K562 (cell line): ENCODE data around the gene PPDPF. TPM values are rescaled to one million over a fixed set of nuclear protein-coding genes. Genes with fewer than 3 reads are reported as not detected.

Experiments used
- BCOR ChIP-seq: fragments of 450-650 bp; IDR thresholded peaks from 2 replicates; pipeline ENCODE4 v1.6.1; 2016
- CC2D1A ChIP-seq: fragments of 450-650 bp; IDR thresholded peaks from 2 replicates; pipeline ENCODE4 v1.6.1; 2017; ENCODE audit warnings: mild to moderate bottlenecking
- FOXK1 ChIP-seq: sonication (generic); formaldehyde crosslinking; IDR thresholded peaks from 2 replicates; pipeline ENCODE4 v1.8.0; 2022; ENCODE audit warnings: missing genetic modification reagents, mild to moderate bottlenecking, borderline replicate concordance
- GTF2A2 ChIP-seq: IDR thresholded peaks from 2 replicates; pipeline ENCODE4 v1.6.1; 2016; ENCODE audit warnings: mild to moderate bottlenecking, missing genetic modification characterization, missing compliant biosample characterization
- GTF2E2 ChIP-seq: fragments of 200-800 bp; sonication (Bioruptor generic); IDR thresholded peaks from 2 replicates; pipeline ENCODE4 v1.6.1; 2016; ENCODE audit warnings: missing genetic modification characterization, missing compliant biosample characterization
- ILF3 ChIP-seq: fragments of 450-650 bp; IDR thresholded peaks from 2 replicates; pipeline ENCODE4 v1.6.1; 2018; ENCODE audit warnings: antibody characterized with exemption, mild to moderate bottlenecking, moderate library complexity, borderline replicate concordance
- L3MBTL2 ChIP-seq: fragments of 450-650 bp; IDR thresholded peaks from 2 replicates; pipeline ENCODE4 v1.6.1; 2016; ENCODE audit warnings: mild to moderate bottlenecking, moderate library complexity
- MCM5 ChIP-seq: fragments of 450-650 bp; IDR thresholded peaks from 2 replicates; pipeline ENCODE4 v1.6.1; 2016; ENCODE audit warnings: low read depth
- MTA2 ChIP-seq: fragments of 450-650 bp; IDR thresholded peaks from 2 replicates; pipeline ENCODE4 v1.6.1; 2016; ENCODE audit warnings: low read depth
- NFYB ChIP-seq: IDR thresholded peaks from 2 replicates; pipeline ENCODE4 v1.6.1; 2011; ENCODE audit warnings: mild to moderate bottlenecking, moderate library complexity; ENCODE audit not compliant: insufficient read length; ENCODE audit errors: extremely low read depth
- NRF1 ChIP-seq, 2 experiments: fragments of 450-650 bp; IDR thresholded peaks in 1 of 2; conservative IDR thresholded peaks in 1 of 2; 2 replicates each; pipeline ENCODE4 v1.6.1; 2014; ENCODE audit warnings: mild to moderate bottlenecking in 2 of 2
- PCBP2 ChIP-seq: fragments of 200-400 bp; formaldehyde crosslinking; IDR thresholded peaks from 2 replicates; pipeline ENCODE4 v1.6.1; 2018; ENCODE audit warnings: low read length, low read depth, mild to moderate bottlenecking, moderate library complexity; ENCODE audit not compliant: poor library complexity, severe bottlenecking
- PHB ChIP-seq: fragments of 250-450 bp; sonication (Bioruptor Pico); IDR thresholded peaks from 2 replicates; pipeline ENCODE4 v1.5.0; 2021
- RBFOX2 ChIP-seq: fragments of 200-400 bp; formaldehyde crosslinking; IDR thresholded peaks from 2 replicates; pipeline ENCODE4 v1.6.1; 2017; ENCODE audit warnings: low read depth, mild to moderate bottlenecking, low read length, moderate library complexity
- RBM25 ChIP-seq: fragments of 200-400 bp; formaldehyde crosslinking; IDR thresholded peaks from 2 replicates; pipeline ENCODE4 v1.6.1; 2018; ENCODE audit warnings: low read length, low read depth, moderate library complexity; ENCODE audit not compliant: severe bottlenecking
- RFX5 ChIP-seq: IDR thresholded peaks from 2 replicates; pipeline ENCODE4 v1.6.1; 2011; ENCODE audit warnings: low read depth, mild to moderate bottlenecking, improper control_type of control experiment, low read length
- ZNF23 ChIP-seq: fragments of 250-450 bp; sonication (Bioruptor Pico); IDR thresholded peaks from 2 replicates; pipeline ENCODE4 v1.4.0; 2020; ENCODE audit warnings: mild to moderate bottlenecking
- ZNF696 ChIP-seq: fragments of 250-450 bp; sonication (Bioruptor Pico); conservative IDR thresholded peaks from 2 replicates; pipeline ENCODE4 v1.4.0; 2020; ENCODE audit warnings: mild to moderate bottlenecking, moderate library complexity
- ZZZ3 ChIP-seq: fragments of 450-650 bp; IDR thresholded peaks from 2 replicates; pipeline ENCODE4 v1.6.1; 2016; ENCODE audit warnings: antibody characterized with exemption, mild to moderate bottlenecking, moderate library complexity
- polyA plus RNA-seq, 8 experiments: library from polyadenylated mRNA; depleted of rRNA in 4 of 8; stranded (reverse) in 5 of 8; unstranded in 3 of 8; fragments of >200 nt; fragmentation: Nextera tagmentation in 2 of 8; fragmentation: Illumina TruSeq in 1 of 8; extraction: Ambion mirVana in 2 of 8; extraction: Trizol in 1 of 8; gene quantifications; 2 replicates each; pipeline versions ENCODE4 v1.2.1 to v1.2.3, GENCODE V29; 2011 to 2014; ENCODE audit warnings: inconsistent platforms in 1 of 8, missing spikeins in 1 of 8
- total RNA-seq, 7 experiments: library from RNA; depleted of rRNA in 6 of 7; stranded (reverse); fragments of >200 nt in 6 of 7; fragmentation: Illumina TruSeq in 2 of 7; extraction: Trizol in 2 of 7; gene quantifications; 2 replicates each; pipeline versions ENCODE4 v1.2.1 to v1.2.3, GENCODE V29; 2011 to 2021; ENCODE audit warnings: low replicate concordance in 1 of 7
- TF ChIP-seq, protein P1 (sequence below): fragments of 200-800 bp; sonication (Bioruptor generic); IDR thresholded peaks from 2 replicates; pipeline ENCODE4 v1.6.1; 2017; ENCODE audit warnings: missing genetic modification characterization, missing compliant biosample characterization
- TF ChIP-seq, protein P2 (sequence below), 3 experiments: fragments of 200-800 bp in 1 of 3; fragments of 250-450 bp in 1 of 3; fragments of 450-650 bp in 1 of 3; sonication (Bioruptor Pico) in 1 of 3; sonication (Bioruptor generic) in 1 of 3; formaldehyde crosslinking in 1 of 3; IDR thresholded peaks; 2 replicates each; pipeline versions ENCODE4 v1.6.1 to v1.8.0; 2016 to 2022; ENCODE audit warnings: mild to moderate bottlenecking in 2 of 3, missing genetic modification characterization in 2 of 3, missing compliant biosample characterization in 1 of 3, moderate library complexity in 1 of 3
- TF ChIP-seq, protein P3 (sequence below): fragments of 250-450 bp; sonication (Bioruptor Pico); IDR thresholded peaks from 2 replicates; pipeline ENCODE4 v1.8.0; 2021; ENCODE audit warnings: mild to moderate bottlenecking, moderate library complexity
- TF ChIP-seq, protein P4 (sequence below), 2 experiments: fragments of 450-650 bp; IDR thresholded peaks; 2 replicates each; pipeline ENCODE4 v1.6.1; 2016

PPDPF gene
- total and polyA plus RNA-seq, 9 of the 15 experiments (the other 6 are each of a cell fraction or from before 2014, with no cell fraction given) = 0.77 to 233 (median 10.5) TPM

DNA sequence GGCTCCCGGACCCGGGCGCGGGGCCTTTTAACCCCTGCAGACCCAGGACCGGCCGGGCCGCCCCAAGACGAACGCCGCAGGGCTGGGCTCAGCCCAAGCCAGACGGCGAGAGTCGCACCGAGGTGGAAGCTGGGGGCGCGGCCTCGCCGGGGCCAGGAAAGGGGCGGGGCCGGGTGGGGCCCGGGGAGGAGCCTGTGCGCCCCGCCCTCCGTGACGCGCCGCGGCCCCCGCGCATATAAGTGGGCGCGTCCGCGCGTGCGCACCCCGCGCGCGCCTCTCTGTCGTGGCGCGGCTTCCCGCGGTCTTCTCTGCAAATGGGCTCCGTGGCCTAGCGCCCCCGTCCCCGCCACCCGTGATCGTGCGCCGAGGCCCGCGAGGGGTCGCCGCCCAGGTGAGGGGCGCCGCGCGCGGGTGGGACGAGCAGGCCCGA is at the start of gene PPDPF (continued):
- TF ChIP-seq, protein P1, sequence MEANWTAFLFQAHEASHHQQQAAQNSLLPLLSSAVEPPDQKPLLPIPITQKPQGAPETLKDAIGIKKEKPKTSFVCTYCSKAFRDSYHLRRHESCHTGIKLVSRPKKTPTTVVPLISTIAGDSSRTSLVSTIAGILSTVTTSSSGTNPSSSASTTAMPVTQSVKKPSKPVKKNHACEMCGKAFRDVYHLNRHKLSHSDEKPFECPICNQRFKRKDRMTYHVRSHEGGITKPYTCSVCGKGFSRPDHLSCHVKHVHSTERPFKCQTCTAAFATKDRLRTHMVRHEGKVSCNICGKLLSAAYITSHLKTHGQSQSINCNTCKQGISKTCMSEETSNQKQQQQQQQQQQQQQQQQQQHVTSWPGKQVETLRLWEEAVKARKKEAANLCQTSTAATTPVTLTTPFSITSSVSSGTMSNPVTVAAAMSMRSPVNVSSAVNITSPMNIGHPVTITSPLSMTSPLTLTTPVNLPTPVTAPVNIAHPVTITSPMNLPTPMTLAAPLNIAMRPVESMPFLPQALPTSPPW (CRISPR knock-in tag) = peak; percentile 76
- no peak for TF ChIP-seq BCOR
- peak; percentile 86; the same call in 1 of the 2 replicates for TF ChIP-seq GTF2E2
- TF ChIP-seq, protein P2, sequence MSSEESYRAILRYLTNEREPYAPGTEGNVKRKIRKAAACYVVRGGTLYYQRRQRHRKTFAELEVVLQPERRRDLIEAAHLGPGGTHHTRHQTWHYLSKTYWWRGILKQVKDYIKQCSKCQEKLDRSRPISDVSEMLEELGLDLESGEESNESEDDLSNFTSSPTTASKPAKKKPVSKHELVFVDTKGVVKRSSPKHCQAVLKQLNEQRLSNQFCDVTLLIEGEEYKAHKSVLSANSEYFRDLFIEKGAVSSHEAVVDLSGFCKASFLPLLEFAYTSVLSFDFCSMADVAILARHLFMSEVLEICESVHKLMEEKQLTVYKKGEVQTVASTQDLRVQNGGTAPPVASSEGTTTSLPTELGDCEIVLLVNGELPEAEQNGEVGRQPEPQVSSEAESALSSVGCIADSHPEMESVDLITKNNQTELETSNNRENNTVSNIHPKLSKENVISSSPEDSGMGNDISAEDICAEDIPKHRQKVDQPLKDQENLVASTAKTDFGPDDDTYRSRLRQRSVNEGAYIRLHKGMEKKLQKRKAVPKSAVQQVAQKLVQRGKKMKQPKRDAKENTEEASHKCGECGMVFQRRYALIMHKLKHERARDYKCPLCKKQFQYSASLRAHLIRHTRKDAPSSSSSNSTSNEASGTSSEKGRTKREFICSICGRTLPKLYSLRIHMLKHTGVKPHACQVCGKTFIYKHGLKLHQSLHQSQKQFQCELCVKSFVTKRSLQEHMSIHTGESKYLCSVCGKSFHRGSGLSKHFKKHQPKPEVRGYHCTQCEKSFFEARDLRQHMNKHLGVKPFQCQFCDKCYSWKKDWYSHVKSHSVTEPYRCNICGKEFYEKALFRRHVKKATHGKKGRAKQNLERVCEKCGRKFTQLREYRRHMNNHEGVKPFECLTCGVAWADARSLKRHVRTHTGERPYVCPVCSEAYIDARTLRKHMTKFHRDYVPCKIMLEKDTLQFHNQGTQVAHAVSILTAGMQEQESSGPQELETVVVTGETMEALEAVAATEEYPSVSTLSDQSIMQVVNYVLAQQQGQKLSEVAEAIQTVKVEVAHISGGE (CRISPR knock-in tag; IDR thresholded peaks at IDR 0.05) = 0 out of 6 replicates have a peak, but pooled peaks of 1 of the 3 experiments have one; percentile 7
- no peak for TF ChIP-seq MCM5
- no peak for TF ChIP-seq FOXK1
- peak; percentile 77; the same call in 1 of the 2 replicates for TF ChIP-seq CC2D1A
- TF ChIP-seq GTF2A2 (tag) = peak; percentile 88
- TF ChIP-seq, protein P3, sequence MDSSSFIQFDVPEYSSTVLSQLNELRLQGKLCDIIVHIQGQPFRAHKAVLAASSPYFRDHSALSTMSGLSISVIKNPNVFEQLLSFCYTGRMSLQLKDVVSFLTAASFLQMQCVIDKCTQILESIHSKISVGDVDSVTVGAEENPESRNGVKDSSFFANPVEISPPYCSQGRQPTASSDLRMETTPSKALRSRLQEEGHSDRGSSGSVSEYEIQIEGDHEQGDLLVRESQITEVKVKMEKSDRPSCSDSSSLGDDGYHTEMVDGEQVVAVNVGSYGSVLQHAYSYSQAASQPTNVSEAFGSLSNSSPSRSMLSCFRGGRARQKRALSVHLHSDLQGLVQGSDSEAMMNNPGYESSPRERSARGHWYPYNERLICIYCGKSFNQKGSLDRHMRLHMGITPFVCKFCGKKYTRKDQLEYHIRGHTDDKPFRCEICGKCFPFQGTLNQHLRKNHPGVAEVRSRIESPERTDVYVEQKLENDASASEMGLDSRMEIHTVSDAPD (CRISPR knock-in tag) = no peak
- no peak for TF ChIP-seq RBM25
- no peak for TF ChIP-seq ZNF696
- TF ChIP-seq ZNF23 (CRISPR knock-in tag) = no peak
- TF ChIP-seq MTA2 = no peak
- no peak for TF ChIP-seq NFYB
- no peak for TF ChIP-seq RFX5
- TF ChIP-seq, protein P4, sequence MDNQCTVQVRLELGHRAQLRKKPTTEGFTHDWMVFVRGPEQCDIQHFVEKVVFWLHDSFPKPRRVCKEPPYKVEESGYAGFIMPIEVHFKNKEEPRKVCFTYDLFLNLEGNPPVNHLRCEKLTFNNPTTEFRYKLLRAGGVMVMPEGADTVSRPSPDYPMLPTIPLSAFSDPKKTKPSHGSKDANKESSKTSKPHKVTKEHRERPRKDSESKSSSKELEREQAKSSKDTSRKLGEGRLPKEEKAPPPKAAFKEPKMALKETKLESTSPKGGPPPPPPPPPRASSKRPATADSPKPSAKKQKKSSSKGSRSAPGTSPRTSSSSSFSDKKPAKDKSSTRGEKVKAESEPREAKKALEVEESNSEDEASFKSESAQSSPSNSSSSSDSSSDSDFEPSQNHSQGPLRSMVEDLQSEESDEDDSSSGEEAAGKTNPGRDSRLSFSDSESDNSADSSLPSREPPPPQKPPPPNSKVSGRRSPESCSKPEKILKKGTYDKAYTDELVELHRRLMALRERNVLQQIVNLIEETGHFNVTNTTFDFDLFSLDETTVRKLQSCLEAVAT (IDR thresholded peaks at IDR 0.05) = no peak
- no peak for TF ChIP-seq PHB (CRISPR knock-in tag)
- TF ChIP-seq ZZZ3 = no peak
- peak; percentile 86 to 87; a peak in 3 of 4 replicates for TF ChIP-seq NRF1 (conservative IDR thresholded peaks at IDR 0.05 in 1 of 2, IDR thresholded peaks at IDR 0.05 in 1 of 2)
- no peak for TF ChIP-seq PCBP2
- TF ChIP-seq ILF3 = no peak
- peak; percentile 85 for TF ChIP-seq RBFOX2
- 0 out of 2 replicates have a peak, but pooled peaks have one; percentile 9 for TF ChIP-seq L3MBTL2
